GM18867 (cell line): ENCODE results near the gene CHPF2.

Experiments
- ATAC-seq: cut with Tn5 transposase; IDR thresholded peaks from one replicate; pipeline ENCODE4 v1.9.1; 2021; ENCODE audit warnings: mild to moderate bottlenecking, moderate library complexity; ENCODE audit not compliant: unreplicated experiment

Gene CHPF2

DNA sequence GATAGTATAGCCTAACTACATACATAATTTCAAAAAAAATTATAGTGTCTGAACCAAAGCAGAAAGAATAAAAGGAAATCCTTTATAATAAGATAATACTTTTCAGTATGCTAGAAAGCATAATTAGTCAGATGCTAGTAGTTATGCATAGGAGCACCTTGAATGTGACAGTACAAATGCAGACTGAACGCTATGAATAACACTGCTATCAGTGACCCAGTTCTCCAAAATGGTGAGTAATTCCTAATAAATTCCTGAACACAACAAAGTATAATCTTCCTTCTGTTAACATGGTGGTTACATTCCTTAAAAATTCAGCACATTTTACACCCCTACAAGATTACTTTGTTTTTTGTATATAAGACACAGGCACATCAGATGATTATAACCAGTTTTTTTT lies 1.2 kb upstream of the CHPF2 start:
- no peak for ATAC-seq

DNA sequence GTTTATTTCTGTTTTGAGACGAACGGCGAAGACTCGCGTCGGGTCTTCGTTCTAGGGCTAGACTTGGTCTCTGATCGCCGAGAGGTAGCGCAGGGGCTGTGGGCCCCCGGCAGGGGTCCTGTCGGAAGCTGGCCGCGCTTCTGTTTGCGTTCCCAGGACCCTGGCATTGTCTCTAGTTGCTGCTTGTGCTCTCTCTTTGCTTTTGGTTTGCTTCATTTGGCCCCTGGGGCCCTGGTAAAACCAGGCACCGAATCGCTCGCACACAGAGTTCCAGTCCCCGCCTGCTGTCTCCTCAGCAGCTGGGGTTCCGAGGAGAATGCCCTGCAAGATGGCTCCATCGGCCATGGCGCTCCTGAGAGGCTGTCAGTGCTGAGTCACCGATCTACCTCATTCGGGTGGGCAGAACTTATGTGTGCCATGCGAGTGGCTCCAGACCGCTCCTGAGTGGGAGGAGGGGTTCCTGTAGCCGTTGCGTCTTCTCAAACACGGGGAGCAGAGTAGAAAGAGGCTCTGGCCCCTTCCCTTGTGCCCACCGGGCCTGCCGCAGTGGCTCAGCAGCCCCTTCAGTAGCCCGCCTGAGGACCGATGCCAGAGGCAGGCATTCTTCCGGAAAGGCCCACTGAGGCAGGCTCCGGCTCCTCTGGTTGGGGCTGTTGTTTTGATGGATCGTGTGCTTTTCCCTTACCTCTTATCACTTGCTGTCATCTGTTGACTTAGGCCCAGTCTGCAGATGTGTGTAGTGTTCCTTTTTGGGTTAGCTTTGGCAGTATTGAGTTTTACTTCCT lies 826 bp downstream of the CHPF2 start:
- peak; percentile 36 for ATAC-seq

DNA sequence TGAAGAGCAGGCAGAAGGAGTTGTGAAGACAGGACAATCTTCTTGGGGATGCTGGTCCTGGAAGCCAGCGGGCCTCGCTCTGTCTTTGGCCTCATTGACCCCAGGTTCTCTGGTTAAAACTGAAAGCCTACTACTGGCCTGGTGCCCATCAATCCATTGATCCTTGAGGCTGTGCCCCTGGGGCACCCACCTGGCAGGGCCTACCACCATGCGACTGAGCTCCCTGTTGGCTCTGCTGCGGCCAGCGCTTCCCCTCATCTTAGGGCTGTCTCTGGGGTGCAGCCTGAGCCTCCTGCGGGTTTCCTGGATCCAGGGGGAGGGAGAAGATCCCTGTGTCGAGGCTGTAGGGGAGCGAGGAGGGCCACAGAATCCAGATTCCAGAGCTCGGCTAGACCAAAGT lies 1.5 kb downstream of the CHPF2 start:
- ATAC-seq, result no peak

DNA sequence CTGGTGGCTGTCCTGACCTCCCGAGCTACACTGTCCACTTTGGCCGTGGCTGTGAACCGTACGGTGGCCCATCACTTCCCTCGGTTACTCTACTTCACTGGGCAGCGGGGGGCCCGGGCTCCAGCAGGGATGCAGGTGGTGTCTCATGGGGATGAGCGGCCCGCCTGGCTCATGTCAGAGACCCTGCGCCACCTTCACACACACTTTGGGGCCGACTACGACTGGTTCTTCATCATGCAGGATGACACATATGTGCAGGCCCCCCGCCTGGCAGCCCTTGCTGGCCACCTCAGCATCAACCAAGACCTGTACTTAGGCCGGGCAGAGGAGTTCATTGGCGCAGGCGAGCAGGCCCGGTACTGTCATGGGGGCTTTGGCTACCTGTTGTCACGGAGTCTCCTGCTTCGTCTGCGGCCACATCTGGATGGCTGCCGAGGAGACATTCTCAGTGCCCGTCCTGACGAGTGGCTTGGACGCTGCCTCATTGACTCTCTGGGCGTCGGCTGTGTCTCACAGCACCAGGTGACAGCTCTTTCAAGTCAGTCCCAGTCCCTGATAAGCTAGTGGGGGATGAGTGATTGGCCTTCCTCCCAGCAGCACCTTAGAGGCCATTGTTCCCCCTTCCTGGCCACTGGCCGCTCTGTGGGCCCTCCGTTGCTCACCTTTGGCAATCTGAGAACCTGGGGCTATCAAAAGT lies 3.0 kb downstream of the CHPF2 start:
- no peak for ATAC-seq

DNA sequence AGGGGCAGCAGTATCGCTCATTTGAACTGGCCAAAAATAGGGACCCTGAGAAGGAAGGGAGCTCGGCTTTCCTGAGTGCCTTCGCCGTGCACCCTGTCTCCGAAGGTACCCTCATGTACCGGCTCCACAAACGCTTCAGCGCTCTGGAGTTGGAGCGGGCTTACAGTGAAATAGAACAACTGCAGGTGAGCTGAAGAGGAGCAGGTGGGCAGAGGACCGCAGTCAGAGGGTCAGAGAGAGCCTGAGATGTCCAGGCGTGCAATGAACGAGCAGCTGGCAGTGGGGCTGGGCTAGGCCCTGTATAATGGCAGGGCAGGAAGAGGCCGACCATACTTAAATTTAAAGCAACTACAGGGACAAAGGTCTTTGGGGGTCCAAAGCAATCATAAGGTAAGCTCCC lies 4.1 kb downstream of the CHPF2 start:
- no peak for ATAC-seq

DNA sequence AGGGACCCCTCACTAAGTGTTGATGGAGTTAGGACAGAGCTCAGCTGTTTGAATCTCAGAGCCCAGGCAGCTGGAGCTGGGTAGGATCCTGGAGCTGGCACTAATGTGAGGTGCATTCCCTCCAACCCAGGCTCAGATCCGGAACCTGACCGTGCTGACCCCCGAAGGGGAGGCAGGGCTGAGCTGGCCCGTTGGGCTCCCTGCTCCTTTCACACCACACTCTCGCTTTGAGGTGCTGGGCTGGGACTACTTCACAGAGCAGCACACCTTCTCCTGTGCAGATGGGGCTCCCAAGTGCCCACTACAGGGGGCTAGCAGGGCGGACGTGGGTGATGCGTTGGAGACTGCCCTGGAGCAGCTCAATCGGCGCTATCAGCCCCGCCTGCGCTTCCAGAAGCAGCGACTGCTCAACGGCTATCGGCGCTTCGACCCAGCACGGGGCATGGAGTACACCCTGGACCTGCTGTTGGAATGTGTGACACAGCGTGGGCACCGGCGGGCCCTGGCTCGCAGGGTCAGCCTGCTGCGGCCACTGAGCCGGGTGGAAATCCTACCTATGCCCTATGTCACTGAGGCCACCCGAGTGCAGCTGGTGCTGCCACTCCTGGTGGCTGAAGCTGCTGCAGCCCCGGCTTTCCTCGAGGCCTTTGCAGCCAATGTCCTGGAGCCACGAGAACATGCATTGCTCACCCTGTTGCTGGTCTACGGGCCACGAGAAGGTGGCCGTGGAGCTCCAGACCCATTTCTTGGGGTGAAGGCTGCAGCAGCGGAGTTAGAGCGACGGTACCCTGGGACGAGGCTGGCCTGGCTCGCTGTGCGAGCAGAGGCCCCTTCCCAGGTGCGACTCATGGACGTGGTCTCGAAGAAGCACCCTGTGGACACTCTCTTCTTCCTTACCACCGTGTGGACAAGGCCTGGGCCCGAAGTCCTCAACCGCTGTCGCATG lies 5.2 kb downstream of the CHPF2 start:
- ATAC-seq, result no peak

DNA sequence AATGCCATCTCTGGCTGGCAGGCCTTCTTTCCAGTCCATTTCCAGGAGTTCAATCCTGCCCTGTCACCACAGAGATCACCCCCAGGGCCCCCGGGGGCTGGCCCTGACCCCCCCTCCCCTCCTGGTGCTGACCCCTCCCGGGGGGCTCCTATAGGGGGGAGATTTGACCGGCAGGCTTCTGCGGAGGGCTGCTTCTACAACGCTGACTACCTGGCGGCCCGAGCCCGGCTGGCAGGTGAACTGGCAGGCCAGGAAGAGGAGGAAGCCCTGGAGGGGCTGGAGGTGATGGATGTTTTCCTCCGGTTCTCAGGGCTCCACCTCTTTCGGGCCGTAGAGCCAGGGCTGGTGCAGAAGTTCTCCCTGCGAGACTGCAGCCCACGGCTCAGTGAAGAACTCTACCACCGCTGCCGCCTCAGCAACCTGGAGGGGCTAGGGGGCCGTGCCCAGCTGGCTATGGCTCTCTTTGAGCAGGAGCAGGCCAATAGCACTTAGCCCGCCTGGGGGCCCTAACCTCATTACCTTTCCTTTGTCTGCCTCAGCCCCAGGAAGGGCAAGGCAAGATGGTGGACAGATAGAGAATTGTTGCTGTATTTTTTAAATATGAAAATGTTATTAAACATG lies 6.0 kb downstream of the CHPF2 start:
- no peak for ATAC-seq

DNA sequence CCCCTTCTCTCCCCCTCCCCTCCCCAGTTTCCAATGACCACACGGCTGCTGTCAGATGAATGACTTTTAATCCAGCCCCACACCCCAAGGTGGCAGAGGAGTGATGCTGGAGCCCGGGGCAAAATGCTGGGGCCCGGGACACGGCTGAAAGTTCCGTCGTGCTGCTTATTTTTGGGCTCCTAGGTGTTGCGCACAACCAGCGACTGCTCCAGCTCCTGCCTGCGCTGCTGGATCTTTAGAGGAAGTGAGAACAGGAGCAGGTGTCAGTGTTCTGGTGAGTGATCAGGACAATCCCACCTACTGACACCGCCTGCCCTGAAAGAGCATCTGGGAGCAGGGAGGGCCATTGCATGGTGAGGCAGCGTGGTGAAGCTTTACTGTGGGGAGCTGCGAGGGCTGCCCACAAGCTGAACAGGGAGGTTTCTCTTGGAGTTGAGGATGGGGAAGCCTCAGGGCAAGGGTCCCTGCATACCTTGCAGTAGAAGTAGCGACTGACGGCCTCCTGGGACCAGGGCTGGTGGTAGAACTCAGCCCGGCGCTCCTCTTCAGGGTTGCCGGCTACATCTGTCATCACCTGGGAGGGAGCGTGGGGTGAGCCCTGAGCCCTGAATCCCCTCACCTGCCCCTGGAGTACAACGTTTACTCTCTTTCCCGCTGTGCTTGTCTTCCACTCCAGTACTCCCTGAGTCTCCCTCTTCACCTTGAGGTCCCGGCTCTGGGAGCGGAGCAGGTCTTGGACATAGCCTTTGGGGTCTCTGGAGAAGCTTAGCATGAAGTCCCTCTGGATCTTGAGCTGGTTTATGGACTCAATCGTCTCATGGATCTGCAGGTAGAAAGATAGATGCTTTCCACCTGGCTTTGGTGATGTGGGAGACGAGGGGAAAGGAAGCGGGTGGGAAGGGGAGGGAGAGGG lies 6.9 kb downstream of the CHPF2 start:
- no peak for ATAC-seq

DNA sequence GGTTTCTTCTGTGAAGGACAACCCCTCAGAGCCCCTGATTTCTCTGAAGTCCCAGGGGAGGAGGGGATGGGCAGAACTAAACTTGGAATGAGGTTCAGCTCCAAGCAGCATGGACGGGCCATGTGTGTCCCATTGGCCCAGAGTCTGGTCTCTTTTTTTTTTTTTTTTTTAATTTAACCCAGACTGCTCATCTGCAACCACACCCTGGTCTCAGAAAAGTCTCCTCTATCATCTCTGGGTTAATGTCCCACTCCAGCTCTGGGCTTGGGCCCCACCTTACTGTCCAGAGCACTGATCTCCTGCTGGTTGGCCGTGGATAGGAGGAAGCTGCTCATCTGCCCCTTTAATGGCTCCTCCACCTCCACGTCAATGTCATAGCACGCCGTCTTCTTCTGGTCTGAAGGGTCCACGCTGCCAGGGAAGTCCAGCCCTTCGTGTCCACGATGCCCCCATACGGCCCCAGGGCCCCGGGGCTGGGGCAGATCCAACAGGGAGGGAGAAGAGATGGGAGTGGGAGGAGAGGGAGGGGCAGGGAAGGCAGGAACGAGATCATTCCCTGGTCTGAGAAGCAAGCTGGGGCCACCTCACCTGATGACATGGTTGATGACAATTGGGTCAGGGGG lies 7.7 kb downstream of the CHPF2 start:
- no peak for ATAC-seq

DNA sequence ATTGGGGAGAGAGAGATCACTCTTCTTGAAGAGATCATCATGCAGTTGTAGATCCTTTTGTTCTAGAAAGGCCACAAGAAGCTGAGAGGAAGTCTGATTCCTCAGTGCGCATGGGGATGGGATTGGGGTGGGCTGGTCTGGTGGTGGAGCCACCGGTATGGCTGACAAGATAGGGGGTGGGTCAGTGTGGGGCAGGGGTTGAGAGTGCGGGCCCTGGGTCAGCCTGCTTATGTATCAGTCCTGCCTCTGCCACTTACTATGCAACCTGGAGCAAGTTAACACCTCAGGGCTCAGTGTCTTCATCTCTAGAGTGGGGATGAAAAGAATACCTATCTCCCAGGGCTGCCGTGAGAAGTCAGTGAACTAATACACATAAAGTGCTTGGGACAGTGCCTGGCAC lies 8.3 kb downstream of the CHPF2 start:
- no peak for ATAC-seq

DNA sequence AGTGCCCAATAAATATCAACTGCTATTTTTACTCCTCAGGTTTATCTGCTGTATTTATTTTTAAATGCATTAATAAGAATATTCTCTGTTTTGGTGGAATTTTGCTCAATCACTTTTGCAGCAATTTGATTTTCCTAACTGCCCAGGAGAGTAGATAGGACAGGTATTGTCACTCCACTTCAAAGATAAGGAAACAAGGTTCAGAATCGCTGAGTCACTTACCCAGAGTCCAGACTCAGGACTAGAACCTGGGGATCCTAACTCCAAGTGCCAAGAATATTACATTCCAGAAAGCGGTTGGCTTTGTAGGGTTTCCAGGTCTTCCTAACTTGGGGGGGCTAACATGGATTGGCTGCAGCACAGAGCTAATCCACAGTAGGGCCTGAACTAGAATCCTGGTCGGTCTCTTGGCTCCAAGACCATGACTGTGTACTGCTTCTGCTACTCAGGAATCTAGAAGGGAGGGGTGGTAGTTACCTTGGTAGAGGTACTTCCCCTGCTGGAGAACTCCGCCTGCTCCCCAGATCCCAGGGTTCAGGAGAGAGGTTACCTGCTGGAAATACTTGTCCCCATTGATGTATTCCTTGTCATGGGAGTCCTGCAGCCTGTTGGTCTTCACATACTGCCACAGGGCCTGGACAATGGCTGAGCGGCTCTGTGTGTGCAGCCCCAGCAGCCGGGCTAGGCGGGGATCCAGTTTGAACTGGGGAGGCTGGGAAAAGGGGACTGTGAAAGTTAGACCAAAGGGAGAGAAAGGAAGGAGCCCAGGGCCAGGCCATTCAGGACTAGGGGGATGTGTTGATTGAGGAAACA lies 8.9 kb downstream of the CHPF2 start:
- ATAC-seq, result no peak

DNA sequence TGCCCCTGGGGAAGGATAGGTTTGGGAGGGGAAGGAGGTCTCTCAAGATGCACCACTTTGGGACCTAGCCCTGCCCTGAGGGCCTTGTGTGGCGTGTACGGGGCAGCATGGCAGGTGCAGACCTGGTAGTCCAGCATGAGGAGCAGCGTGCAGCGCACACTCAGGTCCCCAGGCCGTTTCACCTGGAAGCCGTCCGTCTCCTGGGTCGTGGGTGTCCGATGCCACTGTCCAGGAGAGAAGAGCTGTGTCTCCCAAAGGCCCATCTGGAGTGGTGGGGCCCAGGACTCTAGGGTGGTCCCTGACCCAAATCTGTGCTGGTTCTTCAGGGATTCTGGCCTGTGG lies 9.4 kb downstream of the CHPF2 start:
- ATAC-seq, result no peak

DNA sequence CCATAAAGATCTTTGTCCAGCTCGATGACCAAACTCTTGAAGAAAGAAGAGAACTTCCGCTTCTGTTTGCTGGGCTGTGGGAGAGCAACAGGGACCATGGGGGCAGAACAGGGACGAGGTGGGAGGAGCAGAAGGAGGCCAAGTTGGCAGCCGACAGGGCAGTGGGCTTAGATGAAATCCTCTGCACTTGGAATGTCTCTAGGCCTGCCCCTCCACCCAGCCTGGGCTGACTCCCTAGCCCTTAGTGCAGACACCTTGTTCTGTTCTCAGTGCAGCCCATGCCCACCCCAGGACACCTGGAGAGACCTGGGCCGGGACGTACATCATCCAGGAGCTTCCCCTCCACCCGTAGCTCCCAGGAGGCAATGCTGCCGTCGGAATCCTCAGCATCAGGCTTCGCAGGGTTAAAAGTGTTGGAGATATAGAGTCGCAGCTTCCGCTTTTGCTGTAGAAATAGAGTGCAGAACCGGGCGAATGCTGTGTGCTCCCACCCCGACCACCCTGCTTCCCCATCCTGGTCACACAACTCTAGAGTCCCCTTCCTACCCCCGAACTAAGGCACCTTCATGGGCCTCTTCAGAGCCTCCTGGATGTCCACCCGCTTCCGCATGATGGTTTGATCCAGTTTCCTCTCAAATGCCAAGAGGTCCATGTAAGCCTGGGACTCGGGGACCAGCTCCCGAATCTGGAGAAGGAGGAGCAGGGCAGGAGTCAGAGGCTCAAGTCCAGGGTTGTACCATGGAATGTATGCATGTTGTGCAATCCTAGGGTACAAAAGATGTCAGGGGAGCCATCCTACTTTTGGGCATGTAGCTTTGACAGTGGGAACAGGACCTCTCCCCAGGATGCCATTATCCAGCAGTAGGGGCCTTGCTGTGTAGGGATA lies 10.1 kb downstream of the CHPF2 start:
- ATAC-seq, result no peak

DNA sequence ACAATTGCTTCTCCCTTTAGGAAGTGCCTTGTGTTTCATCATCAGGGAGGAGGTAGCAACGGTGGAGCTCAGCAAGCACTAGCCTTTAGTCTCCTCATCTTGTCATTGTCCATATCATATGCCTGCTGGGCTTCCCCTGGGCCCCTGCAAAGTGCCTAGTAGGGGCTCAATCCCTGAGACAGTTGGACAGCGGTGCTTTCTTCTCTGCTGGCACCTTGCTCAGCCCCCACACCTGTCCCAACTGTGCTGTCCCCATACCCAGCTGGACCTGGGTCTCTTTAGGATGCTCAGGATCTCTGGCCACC lies 10.7 kb downstream of the CHPF2 start:
- ATAC-seq, result no peak

DNA sequence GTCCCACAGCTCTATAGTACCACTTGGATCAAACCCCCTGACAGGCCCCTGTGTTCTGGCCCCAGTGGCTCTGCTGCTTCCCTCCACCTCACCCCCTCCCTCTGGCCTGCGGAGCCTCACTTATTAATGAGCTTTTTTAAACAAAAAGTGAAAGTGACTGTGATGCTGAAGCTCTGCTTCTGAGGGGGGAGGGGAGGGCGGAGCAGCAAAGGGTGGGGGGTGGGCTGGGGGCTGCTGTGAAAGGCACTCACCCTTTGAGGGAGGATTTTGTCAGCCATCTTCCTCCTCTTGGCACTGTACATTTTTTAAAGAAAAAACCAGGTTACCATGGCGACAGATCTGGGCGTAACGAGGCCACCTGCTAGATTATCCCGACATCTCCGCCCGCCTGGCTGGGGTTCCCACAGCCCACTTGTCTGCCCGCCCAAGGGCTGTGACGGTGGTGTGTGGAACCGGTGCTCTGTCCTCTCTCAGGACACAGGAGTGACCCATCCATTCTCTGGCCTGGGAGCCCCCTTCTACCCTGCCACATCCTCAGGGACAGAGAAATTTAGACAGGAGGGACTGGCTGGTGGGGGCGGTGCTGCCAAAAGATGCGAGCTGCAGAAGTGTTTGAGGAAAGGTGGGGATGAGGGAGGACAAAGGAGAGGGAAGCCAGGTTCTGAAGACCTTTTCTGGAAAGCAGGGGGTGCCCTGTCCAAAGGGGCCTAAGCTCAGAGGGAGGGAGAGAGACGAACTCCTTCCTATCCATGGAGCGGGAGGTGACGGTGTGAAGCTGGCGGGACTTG lies 11.3 kb downstream of the CHPF2 start:
- no peak for ATAC-seq

DNA sequence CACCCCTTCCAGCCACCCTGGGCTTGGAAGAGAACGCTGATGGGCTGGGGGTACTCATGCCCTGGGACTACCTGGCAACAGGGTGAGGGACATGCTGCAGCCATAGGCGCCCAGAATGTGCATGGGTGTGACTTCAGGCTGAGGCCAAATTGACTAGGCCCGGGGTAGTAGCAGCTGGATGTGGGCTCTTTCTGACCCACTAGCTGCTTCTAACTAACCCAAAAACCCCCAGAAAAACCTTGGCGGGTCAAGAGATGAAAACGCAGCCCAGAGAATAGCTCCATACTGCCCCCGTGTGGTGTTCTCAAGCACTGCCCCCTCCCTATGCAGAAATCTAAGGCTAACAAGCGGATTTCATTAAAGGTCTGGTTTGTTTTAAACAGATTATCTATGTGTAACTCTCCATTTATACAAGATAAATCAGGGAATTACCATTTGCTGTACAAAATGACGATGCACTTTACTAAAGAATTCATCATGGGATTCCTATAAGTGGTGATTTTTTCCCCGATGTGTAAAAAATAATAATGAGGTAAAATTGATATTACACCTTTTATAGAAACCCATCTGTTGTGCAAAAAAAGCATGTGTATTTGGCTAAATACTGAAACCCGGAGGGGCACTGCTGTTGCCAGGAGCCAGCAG lies 12.0 kb downstream of the CHPF2 start:
- ATAC-seq, result no peak

DNA sequence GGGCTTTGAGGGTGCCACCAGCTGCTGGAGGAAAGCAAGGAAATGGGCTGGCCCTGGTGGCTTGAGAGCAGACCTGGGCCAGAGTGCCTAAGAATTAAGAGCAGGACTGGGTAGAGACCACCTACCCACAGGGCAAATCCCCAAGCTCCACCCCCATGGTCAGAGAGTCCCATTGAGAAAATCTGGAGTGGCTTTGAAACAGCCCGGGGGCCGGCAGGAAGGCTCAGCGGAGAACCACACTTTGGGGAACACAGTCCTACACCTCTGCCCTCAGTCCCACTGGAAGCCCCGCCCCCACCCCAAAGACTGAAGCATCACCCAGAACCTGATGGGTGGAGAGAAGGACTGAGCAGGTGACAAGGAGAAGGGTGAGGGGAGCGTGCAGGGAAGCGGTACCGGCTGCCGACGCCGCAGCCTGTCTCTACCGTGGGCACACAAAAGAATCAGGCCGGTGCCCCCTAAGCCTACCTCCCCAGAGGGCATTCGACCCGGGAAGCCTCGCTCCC lies 12.6 kb downstream of the CHPF2 start:
- no peak for ATAC-seq
